HPDE6-E6E7 (cell line): Measurements from ENCODE around the gene TELO2.

Experiments
- DNase-seq: peaks from one replicate; pipeline ENCODE4 v3.0.0; 2011; ENCODE audit warnings: missing footprints; ENCODE audit errors: extremely low spot score

The TELO2 gene

DNA sequence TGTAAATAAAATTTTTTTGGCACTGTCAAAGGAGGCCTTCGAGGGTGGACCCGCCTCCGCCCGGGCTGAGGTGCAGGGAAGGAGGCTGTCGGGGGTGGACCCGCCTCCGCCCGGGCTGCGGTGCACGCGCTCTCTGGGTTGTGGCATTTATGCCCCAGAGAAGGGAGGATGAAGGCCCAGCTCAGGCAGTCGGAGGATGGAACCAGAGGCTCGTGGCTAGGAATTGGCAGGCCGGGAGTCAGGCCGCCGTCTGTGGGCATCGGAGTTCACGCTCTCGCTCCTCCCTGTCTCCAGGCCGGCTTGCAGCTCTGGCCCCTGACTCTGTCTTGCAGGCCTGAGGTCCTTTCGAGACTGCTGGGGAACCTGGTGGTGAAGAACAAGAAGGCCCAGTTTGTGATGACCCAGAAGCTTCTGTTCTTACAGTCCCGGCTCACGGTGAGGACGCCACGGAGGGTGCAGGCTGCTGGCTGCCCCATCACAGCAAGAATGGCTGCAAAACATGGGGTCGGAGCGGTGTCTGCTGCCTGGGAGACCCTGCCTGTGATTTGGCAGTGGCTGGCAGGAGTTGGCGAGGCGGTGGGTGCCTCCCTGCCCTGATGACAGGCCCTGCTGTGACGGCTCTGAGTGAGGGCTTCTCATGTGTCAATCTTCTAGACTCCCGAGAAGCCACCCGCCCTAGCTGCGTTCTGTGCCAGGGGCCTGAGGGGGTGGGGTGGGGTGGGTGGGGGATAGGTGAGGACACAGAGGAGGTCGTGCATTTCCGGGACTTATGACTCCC lies 5.9 kb downstream of the TELO2 start:
- DNase-seq, result no peak

DNA sequence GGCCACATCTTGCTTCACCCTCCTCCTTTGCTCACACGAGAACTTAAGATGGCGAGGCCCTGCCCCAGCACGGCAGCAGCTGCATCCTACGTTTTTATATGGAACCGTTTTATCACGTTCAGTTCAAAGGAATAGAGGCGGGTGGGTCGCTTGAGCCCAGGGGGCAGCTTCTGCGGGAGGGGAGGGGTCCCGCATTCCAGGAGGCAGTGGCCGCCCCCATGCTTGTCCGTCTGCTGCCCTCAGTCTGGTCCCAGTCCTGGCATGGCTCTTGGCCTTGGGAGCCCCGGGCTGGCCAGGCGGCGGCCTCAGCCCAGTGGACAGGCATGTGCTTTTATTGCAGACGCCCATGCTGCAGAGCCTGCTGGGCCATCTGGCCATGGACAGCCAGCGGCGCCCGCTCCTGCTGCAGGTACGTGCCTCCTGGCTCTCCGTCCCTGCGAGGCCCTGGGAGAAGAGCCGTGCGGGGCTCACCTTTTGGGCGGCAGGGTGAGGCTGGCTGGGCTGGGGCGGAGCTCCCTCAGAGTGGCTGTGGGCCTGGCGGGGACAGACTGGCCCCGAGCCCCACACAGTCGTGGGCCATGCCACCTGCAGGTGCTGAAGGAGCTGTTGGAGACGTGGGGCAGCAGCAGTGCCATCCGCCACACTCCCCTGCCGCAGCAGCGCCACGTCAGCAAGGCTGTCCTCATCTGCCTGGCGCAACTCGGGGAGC lies 6.8 kb downstream of the TELO2 start:
- DNase-seq, result no peak

DNA sequence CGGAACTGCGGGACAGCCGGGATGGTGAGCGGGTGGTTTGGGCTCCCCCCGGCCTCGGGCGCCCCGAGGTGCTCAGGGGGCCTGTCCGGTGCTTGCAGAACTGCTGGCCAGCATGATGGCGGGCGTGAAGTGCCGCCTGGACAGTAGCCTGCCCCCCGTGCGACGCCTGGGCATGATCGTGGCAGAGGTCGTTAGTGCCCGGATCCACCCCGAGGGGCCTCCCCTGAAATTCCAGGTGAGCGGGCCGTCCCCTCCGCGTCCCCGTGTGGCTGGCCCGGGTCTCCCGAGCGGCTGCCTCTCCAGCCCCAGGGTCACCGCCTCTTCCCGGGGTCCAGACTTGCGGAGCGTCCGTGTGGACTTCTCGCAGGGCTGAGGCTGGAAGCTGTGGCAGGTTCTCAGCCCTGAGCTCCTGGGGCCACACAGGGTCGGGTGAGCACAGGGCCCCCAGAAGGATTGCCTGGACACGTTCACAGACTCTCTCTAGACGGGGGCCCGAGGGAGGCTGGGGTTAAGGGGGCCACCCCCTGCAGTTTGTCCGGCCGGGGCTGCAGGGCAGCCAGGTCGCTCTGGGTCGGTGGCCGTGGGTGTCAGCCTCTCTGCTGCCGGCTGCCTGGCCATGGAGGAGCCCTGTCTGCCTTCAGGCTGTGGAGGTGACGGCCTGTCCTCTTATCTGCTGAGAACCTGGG lies 7.4 kb downstream of the TELO2 start:
- DNase-seq, result no peak

DNA sequence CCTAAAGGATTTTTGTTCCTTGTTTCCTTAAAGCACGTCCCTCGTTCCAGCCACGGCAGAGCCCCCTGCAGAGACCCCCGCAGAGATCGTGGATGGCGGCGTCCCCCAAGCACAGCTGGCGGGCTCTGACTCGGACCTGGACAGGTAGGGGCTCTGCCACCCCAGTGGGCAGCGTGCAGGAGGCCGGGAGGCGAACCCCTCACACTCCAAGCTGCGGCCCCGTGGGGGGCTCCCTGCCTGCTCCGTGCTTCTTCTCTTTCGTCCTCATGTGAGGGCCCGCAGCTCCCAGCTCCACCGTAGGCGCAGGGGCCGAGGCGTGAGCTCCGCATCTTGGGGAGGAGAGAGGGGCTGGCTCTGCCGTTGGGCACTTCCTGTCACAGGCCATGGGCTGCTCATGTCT lies 8.5 kb downstream of the TELO2 start:
- DNase-seq, result no peak

DNA sequence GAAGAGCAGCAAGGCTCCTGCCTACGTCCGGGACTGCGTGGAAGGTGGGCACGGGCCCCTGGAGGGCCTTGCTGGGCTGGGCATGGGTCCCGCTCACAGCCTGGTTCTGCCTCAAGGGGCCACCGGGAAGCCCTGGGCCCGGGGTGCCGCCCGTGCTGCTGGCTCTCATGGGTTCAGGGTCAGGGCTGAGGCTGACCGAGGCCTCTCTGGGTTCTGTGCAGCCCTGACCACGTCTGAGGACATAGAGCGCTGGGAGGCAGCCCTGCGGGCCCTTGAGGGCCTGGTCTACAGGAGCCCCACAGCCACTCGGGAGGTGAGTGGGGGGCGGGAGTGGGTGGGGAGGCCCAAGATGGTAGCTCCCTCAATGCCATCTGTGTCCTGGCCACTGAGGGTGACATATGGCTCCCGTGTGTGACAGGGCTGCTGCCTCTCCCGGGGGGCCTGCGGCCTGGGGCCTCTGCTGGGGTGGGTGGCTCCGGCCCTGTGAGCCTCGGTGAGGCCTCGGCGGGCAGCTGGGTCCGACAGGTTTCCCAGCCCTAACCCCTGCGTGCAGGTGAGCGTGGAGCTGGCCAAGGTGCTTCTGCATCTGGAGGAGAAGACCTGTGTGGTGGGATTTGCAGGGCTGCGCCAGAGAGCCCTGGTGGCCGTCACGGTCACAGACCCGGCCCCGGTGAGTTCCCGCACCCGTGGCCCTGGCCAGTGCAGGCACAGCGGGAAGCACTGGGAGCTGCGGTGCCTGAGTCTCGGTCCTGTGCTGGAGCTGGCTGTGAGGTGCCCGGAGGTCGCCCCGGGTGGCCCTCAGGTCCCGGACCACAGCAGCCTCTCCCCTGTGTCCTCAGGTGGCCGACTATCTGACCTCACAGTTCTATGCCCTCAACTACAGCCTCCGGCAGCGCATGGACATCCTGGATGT lies 9.2 kb downstream of the TELO2 start:
- no peak for DNase-seq

DNA sequence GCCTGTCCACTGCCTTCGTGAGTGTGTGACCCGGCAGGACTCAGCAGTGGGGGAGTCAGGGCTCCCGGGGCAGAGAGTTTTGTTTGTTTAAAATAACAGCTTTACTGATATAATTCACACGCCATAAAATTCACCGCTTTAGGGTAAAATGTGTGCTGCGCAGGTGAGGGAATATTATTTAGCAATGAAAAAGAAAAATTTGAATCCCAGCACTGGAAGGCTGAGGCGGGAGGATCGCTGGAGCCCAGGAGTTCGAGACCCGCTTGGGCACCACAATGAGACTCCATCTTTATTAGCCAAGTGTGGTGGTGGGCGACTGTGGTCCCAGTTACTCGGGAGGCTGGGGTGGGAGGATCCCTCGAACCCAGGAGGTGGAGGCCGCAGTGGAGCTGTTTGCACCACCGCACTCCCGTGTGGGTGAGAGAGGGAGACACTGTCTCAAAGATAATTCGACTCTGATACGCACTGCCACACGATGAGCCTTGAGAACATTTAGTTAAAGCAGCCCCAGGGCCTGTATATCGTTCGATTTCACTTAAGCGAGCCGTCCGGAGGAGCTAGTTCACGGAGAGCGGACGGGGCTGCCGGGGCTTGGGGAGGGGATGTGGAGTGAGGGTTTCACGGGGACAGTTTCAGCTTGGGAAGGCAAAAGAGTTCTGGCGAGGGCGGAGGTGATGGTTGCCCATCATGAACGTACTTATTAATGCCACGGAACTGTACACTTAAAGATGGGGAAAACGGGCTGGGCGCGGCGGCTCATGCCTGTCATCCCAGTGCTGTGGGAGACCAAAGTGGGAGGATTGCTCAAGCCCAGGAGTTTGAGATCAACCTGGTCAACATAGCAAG lies 10.2 kb downstream of the TELO2 start:
- DNase-seq, result no peak

DNA sequence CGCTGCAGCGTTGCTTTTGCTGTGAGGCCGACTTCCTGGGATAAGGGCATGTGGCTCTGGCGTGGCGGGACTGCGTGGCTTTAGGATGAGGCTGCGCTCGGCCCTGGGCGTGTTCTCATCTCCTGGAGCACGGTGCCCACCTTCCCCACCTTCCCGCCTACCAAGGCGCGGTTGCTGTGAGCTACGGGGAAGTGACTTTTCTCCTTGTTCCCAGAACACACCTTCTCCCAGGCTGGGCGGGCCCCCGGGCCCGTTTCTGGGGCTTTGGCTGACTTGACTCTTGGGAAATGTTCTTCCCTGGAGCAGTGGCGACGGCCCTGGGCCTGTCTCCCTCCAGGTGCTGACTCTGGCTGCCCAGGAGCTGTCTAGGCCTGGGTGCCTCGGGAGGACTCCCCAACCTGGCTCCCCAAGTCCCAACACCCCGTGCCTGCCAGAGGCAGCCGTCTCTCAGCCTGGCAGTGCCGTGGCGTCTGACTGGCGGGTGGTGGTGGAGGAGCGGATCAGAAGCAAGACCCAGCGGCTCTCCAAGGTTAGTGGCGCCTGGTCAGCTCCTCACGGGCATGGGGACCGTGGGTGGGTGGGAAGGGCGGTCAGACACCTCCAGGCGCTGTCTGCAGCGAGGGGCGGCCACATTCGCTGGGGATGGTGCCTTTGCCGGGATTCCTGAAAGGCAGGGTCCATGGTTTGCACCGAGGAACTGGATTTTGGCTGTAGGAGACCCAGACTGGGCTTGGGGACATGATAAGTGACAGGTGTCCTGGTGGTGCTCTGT lies 12.1 kb downstream of the TELO2 start:
- DNase-seq, result no peak

DNA sequence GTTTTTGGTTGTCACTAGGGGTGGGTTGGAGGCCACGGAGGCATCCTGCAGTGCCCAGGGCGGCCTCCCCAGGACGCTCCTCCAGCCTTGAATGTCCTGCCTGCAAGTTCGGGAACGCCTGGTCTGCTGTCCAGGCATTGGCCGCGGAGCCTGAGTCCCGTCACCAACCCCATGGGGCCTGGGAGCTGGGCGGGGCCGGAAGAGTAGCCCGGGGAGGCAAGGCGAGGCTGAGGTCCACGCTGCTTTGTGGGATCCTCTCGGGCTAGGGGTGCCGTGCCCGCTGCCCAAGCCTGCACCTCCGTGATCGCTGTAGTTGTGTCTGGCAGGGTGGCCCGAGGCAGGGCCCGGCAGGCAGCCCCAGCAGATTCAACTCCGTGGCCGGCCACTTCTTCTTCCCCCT lies 12.8 kb downstream of the TELO2 start:
- DNase-seq, result no peak

DNA sequence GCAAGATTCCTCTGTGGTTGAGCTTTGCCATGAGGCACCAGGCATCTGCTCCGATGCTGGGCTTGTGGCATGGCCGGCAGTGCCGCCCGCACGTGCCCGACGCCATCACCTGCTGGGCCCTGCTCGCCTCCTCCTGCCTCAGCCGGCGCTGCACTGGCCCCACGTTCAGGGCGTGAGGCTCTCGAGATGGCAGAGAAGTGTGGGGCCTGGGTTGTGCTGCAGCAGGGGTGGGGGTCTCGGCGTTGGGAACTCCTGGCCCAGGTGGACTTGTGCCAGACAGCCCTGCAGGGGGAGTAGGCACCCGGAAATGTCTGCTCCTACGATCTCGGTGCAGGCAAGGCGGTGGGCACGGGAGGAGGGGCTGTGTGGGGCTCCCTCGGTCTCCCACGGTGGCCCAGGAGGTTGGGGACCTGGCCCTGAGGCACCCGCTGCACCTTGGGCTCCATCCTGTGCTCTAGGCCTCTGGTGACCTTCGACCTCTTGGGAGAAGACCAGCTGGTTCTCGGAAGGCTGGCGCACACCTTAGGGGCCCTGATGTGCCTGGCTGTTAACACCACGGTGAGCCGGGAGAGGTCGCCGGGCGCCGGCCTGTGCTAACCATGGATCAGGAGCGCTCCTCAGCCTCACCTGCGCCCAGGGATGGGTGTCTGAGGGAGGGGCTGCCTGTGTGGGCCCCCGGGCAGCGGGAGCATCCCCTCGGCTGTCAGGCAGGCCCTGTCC lies 13.5 kb downstream of the TELO2 start:
- no peak for DNase-seq

DNA sequence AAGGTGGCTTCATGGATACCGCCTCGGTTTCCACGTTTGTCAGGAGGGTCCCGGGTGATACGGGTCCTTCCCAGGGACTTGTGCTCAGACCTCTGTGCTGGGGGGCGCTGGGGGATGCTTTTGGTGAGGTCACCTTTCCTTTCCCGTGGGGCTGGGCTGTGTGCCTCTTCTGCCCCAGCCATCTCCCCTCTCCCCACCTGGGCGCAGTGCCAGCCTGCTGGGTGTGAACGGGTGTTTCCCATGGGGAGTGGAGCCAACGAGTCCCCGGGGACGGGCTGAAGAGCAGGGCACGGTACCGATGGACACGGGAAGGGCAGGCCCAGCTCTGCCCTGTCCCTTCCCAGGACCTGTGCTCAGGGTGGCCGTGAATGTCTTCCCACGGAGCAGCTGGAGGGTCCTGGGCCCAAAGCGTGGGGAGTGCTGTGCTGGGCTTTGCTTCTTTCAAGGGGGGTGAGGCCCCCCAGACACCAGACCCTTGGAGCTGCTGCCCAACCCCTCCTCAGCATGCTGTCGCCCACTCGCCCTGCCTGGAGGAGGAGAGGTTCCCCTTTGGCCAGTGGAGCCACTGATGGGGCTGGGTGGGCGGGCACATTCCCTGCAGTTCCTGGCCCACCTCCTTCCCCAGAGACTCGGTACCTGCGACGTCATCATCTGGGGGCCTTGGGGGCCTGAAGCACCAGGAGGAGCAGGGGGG lies 15.5 kb downstream of the TELO2 start:
- no peak for DNase-seq

DNA sequence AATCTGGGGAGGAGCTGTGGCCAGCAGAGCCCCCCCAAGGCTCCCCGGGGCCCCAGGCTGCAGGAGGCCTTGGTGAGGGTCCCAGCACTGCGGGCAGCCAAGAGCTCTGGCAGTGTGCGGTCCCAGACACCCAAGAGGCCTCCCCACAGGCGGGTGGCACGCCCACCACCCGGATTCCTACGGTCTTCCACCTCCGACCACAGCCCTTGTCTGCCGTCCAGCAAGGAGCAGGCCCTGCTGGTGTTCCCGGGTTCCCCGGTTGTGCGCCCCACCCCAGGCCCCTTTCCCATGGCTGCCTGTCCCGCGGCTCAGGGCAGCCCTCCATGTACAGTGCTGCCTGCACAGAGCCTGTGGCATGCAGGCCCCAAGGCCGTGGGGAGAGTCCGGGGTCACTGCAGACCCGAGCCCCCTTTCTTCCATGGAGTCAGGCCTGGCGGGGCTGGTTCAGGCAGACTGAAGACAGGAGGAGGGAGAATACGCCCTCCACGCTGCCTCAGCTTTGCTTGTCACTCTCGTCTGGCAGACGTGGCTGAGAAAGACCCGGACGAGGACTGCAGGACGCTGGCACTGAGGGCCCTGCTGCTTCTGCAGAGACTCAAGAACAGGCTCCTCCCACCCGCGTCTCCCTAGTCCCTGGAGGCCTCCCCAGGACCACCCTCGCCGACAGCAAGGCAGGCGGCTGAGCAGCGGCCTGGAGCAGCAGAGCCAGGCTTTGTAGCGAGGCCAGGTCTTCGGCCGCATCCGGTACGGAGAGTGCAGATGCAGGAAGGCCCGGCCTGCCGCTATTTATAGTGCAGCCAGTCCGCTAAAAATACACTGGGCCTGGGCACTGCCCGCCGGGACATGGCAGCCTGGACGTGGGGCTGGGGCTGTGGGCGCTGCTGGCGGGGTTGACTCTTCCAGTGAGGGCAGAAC lies 16.4 kb downstream of the TELO2 start:
- DNase-seq, result no peak

DNA sequence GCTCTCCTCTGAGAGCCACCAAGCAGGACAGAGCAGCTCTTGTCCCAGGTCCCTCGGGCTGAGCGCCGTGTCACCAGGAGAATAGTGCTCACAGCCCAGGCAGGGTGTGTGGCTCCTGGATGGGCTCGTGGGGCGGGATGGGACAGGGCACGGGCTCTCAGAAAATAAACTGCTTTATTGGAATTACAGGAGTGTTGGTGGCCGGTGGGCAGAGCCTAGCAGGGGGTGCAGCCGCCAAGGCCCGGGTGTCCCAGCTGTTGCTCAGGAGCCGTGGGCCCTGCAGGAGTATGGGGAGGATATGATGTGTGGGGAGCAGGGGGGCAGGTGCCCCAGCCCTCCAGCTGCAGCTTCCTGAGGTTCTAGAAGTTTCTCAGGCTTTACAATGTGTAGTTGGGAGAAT lies 17.1 kb downstream of the TELO2 start:
- no peak for DNase-seq

DNA sequence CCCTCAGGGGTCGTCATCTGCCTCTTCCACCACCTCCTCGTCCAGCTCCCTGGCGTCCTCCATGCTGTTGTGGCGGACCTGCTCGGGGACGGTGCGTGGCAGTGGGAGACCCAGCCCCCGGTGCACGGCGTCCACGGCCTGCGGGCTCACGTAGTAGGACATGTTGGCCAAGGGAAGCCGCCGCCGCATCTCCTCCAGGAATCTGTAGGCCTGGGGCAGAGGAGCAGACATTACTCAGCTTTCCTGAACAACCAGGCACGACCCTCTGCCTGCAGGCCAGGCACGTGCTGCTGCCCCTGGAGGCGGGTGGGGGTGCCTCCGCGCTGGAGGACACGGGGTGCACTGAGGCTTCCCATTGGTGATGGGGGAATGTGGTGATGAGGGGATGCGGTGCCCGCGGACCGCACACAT lies 17.8 kb downstream of the TELO2 start:
- no peak for DNase-seq

DNA sequence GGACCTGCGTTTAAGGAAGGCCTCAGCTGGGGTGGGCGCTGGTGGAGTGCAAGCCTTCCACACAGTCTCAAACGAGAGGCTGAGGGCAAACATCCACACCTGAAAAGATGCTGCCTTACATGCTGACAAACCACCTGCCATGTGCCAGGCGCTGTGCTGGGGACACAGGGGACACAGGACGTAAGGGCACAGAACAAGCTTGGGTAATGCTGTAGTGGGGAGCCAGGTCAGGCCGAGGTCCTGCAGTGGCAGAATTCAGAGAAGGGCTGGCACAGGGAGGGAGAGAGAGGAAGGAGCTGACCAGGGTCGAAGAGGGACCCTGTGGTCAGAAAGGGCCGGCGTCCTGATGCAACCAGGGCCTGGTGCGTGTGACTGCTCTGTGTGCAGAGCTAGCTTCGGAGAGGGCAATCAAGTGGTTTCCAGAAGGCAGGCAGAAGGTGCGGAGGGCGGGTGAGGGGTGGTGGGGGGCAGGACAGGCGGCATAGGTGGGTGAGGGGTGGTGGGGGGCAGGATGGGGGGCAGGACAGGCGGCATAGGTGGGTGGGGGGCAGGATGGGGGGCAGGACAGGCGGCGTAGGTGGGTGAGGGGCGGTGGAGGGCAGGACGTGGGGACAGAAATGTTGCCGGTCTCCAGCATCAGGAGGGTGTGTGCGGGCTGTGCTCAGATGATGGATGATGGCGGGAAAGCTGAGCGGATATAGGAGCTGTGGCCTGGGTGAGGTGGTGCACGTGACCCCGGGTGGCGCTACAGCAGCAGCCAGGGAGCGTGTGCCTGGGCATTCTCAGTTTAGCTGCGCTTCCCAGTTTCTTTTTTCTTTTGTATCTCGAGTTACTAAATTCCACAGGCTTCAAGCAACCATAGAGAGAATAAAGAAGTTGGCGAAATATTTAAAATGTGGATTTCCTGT lies 18.8 kb downstream of the TELO2 start:
- DNase-seq, result no peak

DNA sequence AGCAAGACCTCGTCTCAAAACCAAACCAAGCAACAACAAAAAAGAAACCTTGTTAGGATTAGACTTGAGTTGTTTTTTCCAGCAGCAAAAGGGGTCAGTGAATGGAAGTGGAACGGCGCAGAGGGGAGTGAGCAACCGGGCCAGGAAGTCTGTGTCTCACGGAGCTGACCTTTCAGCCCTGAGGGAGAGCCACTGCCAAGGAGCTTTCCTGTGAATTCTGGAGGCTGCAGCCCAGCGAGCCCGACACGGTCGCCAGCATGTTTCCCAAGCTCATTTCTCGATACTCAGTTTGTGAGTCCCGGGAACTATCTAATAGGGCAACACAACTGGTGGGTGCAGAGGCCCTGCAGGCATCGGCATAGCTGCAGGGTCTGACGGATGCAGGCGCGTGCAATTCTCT lies 19.6 kb downstream of the TELO2 start:
- no peak for DNase-seq

DNA sequence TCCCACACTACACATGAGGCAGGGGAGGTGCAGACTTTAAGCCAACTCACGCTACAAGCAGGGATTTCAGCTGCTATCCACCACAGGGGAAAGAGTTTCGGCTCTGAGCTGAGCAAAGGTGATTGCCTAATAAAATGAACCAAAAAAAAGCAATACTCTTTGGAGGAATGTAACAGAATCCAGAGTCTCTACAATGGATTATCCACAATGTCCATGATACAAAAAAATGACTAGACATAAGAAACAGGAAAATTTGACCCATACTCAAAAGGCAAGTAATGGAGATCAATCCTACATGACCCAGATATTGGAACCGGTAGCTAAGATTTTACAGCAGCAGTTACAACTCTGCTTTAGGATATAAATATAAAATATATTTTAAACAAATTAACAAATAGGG lies 21.3 kb downstream of the TELO2 start:
- no peak for DNase-seq
